Activated naive CD4-positive, alpha-beta T cell treated with anti-CD3 and anti-CD28 coated beads for 36 hours (primary cell): ENCODE data around the gene P2RY14. TPM values are rescaled to one million over a fixed set of nuclear protein-coding genes. Genes with fewer than 3 reads are reported as not detected.

Experiments
- CTCF ChIA-PET: fragments of 350-600 bp; sonication (Branson Sonifier 250); formaldehyde crosslinking; loops from one replicate; lab custom pipeline; 2021; ENCODE audit warnings: antibody characterized with exemption; lab: Charles Lee
- DNase-seq: peaks from one replicate; pipeline ENCODE4 v3.0.0-alpha.2; 2020
- H3K27ac Mint-ChIP-seq: one replicate; pipeline ENCODE4 v1.8.0; 2021; ENCODE audit warnings: mild to moderate bottlenecking, mixed read lengths
- H3K27me3 Mint-ChIP-seq: one replicate; pipeline ENCODE4 v1.8.0; 2021; ENCODE audit warnings: low read depth, mixed read lengths
- H3K36me3 Mint-ChIP-seq: one replicate; pipeline ENCODE4 v1.8.0; 2021; ENCODE audit warnings: low read depth, mixed read lengths
- H3K4me1 Mint-ChIP-seq: one replicate; pipeline ENCODE4 v1.8.0; 2021; ENCODE audit warnings: low read depth, mixed read lengths
- H3K4me3 Mint-ChIP-seq: one replicate; pipeline ENCODE4 v1.8.0; 2021; ENCODE audit warnings: mild to moderate bottlenecking, moderate library complexity, mixed read lengths
- H3K9me3 Mint-ChIP-seq: one replicate; pipeline ENCODE4 v1.8.0; 2021; ENCODE audit warnings: mixed read lengths
- intact Hi-C: fragments of 100-400 bp; cut with micrococcal nuclease; formaldehyde crosslinking; loops from one replicate; pipeline ENCODE4 v1.15.1; 2023
- total RNA-seq, 2 experiments: library from RNA; stranded (reverse); gene quantifications; one replicate each; pipeline ENCODE4 v1.2.3, GENCODE V29; 2021

The P2RY14 gene
- total RNA-seq, 2 experiments from 2014 or later, result 0.12 to 0.69 TPM

- H3K27me3 Mint-ChIP-seq, result no peaks in the 10 kb centered on the region
- peaks cover 12% of the 10 kb centered on the region for H3K4me1 Mint-ChIP-seq
- no peak overlapping the region for H3K27ac Mint-ChIP-seq
- H3K36me3 Mint-ChIP-seq, result no peaks in the 10 kb centered on the region
- CTCF ChIA-PET, result no interaction called here
- no peak for DNase-seq
- H3K4me3 Mint-ChIP-seq, result no peak overlapping the region
- intact Hi-C loops, result no loop called here
- H3K9me3 Mint-ChIP-seq, result no peaks in the 10 kb centered on the region
Measured at GRCh38 chr3:151314137-151314536, 35.8 kb upstream of the P2RY14 start.

- peaks cover 21% of the 10 kb centered on the region for H3K4me1 Mint-ChIP-seq
- intact Hi-C loops, result no loop called here
- no peaks in the 10 kb centered on the region for H3K27me3 Mint-ChIP-seq
- H3K4me3 Mint-ChIP-seq, result no peak overlapping the region
- CTCF ChIA-PET, result interaction anchor here (0.9 to 1.5 kb wide), 3 partner anchors 85 to 157 kb away, joined by 3 to 4 read pairs (median 3); no protein-coding TSS in a partner anchor
- H3K27ac Mint-ChIP-seq, result no peak overlapping the region
- H3K36me3 Mint-ChIP-seq, result no peaks in the 10 kb centered on the region
- H3K9me3 Mint-ChIP-seq, result no peaks in the 10 kb centered on the region
- DNase-seq, result no peak
Measured at GRCh38 chr3:151312972-151313371, 34.6 kb upstream of the P2RY14 start.

- Mint-ChIP-seq H3K4me3 (no peak overlapping the region), H3K36me3 (no peaks in the 10 kb centered on the region), H3K27ac (no peak overlapping the region), H3K9me3 (no peaks in the 10 kb centered on the region), H3K4me1 (peaks cover 44% of the 10 kb centered on the region), H3K27me3 (no peaks in the 10 kb centered on the region)
- intact Hi-C loops, result loop anchor here (10.0 kb wide), 1 partner anchor 545 kb away; the partner anchor contains the start of gene SIAH2
- CTCF ChIA-PET, result interaction anchor here (1.4 to 1.9 kb wide), 2 partner anchors 18 to 83 kb away, joined by 3 to 7 read pairs; no protein-coding TSS in a partner anchor
- DNase-seq, result no peak
Measured at GRCh38 chr3:151309566-151309965, 31.2 kb upstream of the P2RY14 start.

DNA sequence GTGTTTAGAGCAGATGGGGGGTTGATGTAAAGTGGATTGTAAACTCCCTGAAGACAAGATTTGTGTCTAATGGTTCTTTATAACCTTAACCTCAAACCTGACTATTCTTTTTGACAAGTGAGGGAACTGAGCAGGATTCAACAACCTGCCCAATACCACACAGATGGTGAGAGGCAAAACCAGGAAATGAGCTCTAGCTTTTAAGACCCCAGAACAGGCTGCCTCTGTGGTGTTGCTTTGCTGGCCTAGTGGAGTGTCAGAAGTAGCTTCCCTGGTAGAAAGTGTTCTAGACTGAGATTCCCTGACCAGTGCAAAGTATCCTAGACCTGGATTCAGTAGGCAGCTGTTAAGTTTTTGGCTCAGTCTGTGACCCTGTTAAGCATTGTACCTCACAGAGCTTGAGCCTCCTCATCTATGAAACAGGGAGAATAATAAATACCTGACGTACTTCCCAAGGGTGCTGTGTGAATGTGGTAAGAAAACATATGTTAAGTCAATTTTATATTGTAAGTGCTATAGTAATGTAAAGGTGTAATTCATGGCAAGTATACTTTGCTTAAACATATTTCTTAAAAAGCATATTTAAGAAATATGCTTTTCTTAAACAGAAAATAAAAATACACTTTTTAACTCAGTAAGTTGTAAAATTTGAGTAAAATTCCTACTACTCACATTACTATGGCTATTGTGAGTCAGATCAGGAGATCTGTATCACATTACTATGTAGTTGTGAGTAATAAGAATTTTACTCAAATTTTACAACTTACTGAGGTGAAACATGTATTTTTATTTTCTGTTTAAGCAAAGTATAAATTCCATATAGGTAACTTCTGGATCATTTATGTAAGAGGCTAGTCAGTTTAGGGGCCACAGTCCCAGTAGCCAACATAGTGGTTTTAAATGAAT lies 29.5 kb upstream of the P2RY14 start:
- intact Hi-C loops, result loop anchor here (10.0 kb wide), 1 partner anchor 543 kb away; the partner anchor contains the start of gene SIAH2
- H3K4me1 Mint-ChIP-seq, result peaks cover 50% of the 10 kb centered on the region
- H3K9me3 Mint-ChIP-seq, result no peaks in the 10 kb centered on the region
- no peak overlapping the region for H3K4me3 Mint-ChIP-seq
- H3K27ac Mint-ChIP-seq, result no peak overlapping the region
- CTCF ChIA-PET, result interaction anchor here (0.6 to 5.2 kb wide), 9 partner anchors 11 to 452 kb away, joined by 3 to 35 read pairs (median 4); no protein-coding TSS in a partner anchor
- no peaks in the 10 kb centered on the region for H3K36me3 Mint-ChIP-seq
- peaks cover 8% of the 10 kb centered on the region for H3K27me3 Mint-ChIP-seq
- DNase-seq, result no peak

DNA sequence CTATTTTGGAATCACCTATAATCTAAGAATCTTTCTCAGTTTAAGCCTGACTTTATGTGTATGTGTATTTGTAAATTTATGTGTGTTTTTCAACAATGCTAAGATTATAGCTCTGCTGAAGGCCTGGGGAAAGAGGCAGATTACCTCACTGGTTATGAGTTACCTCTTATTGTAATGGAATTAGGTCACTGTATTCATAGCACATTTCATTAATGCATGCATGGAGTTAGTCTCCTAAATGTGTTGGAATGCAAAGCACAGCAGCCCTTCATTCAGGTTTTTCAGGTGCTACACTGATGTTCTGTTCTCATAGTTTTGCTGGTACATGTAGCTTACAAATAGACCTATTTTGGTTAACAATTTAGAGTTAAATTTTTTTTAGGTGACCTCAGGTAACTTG lies 28.8 kb upstream of the P2RY14 start:
- intact Hi-C loops, result loop anchor here (10.0 kb wide), 1 partner anchor 542 kb away; the partner anchor contains the start of gene SIAH2
- peaks cover 12% of the 10 kb centered on the region for H3K27me3 Mint-ChIP-seq
- peaks cover 50% of the 10 kb centered on the region for H3K4me1 Mint-ChIP-seq
- H3K27ac Mint-ChIP-seq, result no peak overlapping the region
- CTCF ChIA-PET, result interaction anchor here (0.7 to 5.2 kb wide), 9 partner anchors 11 to 452 kb away, joined by 3 to 35 read pairs (median 5); no protein-coding TSS in a partner anchor
- H3K4me3 Mint-ChIP-seq, result no peak overlapping the region
- H3K36me3 Mint-ChIP-seq, result no peaks in the 10 kb centered on the region
- DNase-seq, result no peak
- H3K9me3 Mint-ChIP-seq, result no peaks in the 10 kb centered on the region

GRCh38 chr3:151306168-151306810 lies 27.9 kb upstream of the P2RY14 start:
- no peaks in the 10 kb centered on the region for H3K36me3 Mint-ChIP-seq
- H3K27ac Mint-ChIP-seq, result peak overlapping the region; percentile 38
- H3K4me1 Mint-ChIP-seq, result peaks cover 58% of the 10 kb centered on the region
- DNase-seq, result no peak
- no peaks in the 10 kb centered on the region for H3K9me3 Mint-ChIP-seq
- no peak overlapping the region for H3K4me3 Mint-ChIP-seq
- intact Hi-C loops, result loop anchor here (10.0 kb wide), 1 partner anchor 541 kb away; the partner anchor contains the start of gene SIAH2
- CTCF ChIA-PET, result interaction anchor here (0.6 to 5.2 kb wide), 6 partner anchors 21 to 864 kb away, joined by 3 to 35 read pairs (median 14); no protein-coding TSS in a partner anchor
- peaks cover 14% of the 10 kb centered on the region for H3K27me3 Mint-ChIP-seq

GRCh38 chr3:151305775-151306151 lies 27.4 kb upstream of the P2RY14 start:
- intact Hi-C loops, result loop anchor here (1.0 to 10.0 kb wide), 9 partner anchors 11 to 1856 kb away; partner anchors contain the start of genes GPR87, P2RY14 and SIAH2
- DNase-seq, result no peak

GRCh38 chr3:151305060-151305774 lies 26.9 kb upstream of the P2RY14 start:
- Mint-ChIP-seq H3K4me3 (no peak overlapping the region), H3K9me3 (no peaks in the 10 kb centered on the region), H3K27me3 (peaks cover 18% of the 10 kb centered on the region), H3K36me3 (no peaks in the 10 kb centered on the region), H3K4me1 (peaks cover 59% of the 10 kb centered on the region), H3K27ac (no peak overlapping the region)
- CTCF ChIA-PET, result interaction anchor here (0.5 to 5.2 kb wide), 17 partner anchors 11 to 1086 kb away, joined by 3 to 35 read pairs (median 4); partner anchors contain the start of genes GPR171 and GPR87
- intact Hi-C loops, result loop anchor here (1.0 to 10.0 kb wide), 9 partner anchors 11 to 1856 kb away; partner anchors contain the start of genes GPR87, P2RY14 and SIAH2
- peak; percentile 37 for DNase-seq

More at GRCh38 chr3:151305775-151306151, 27.4 kb upstream of the P2RY14 start:
- H3K36me3 Mint-ChIP-seq, result no peaks in the 10 kb centered on the region
- H3K27me3 Mint-ChIP-seq, result peaks cover 16% of the 10 kb centered on the region
- H3K27ac Mint-ChIP-seq, result peak overlapping the region; percentile 38
- H3K4me1 Mint-ChIP-seq, result peaks cover 59% of the 10 kb centered on the region
- CTCF ChIA-PET, result interaction anchor here (0.6 to 5.2 kb wide), 11 partner anchors 11 to 865 kb away, joined by 3 to 35 read pairs (median 5); partner anchors contain the start of gene GPR87
- no peak overlapping the region for H3K4me3 Mint-ChIP-seq
- no peaks in the 10 kb centered on the region for H3K9me3 Mint-ChIP-seq

GRCh38 chr3:151303751-151304150 lies 25.4 kb upstream of the P2RY14 start:
- intact Hi-C loops, result loop anchor here (2.0 to 10.0 kb wide), 3 partner anchors 17 to 565 kb away; partner anchors contain the start of gene SIAH2
- H3K4me3 Mint-ChIP-seq, result no peak overlapping the region
- DNase-seq, result no peak
- H3K4me1 Mint-ChIP-seq, result peaks cover 56% of the 10 kb centered on the region
- H3K9me3 Mint-ChIP-seq, result no peaks in the 10 kb centered on the region
- CTCF ChIA-PET, result interaction anchor here (0.7 to 5.2 kb wide), 5 partner anchors 11 to 163 kb away, joined by 3 to 35 read pairs (median 3); partner anchors contain the start of gene GPR171
- no peak overlapping the region for H3K27ac Mint-ChIP-seq
- peaks cover 24% of the 10 kb centered on the region for H3K27me3 Mint-ChIP-seq
- H3K36me3 Mint-ChIP-seq, result no peaks in the 10 kb centered on the region

GRCh38 chr3:151301787-151302186 lies 23.4 kb upstream of the P2RY14 start:
- H3K27me3 Mint-ChIP-seq, result peaks cover 26% of the 10 kb centered on the region
- no peaks in the 10 kb centered on the region for H3K9me3 Mint-ChIP-seq
- no peak overlapping the region for H3K4me3 Mint-ChIP-seq
- no peaks in the 10 kb centered on the region for H3K36me3 Mint-ChIP-seq
- CTCF ChIA-PET, result interaction anchor here (1.2 kb wide), 1 partner anchor 96 kb away, joined by 3 read pairs; no protein-coding TSS in a partner anchor
- peaks cover 38% of the 10 kb centered on the region for H3K4me1 Mint-ChIP-seq
- no peak for DNase-seq
- H3K27ac Mint-ChIP-seq, result no peak overlapping the region
- intact Hi-C loops, result loop anchor here (10.0 kb wide), 1 partner anchor 537 kb away; the partner anchor contains the start of gene SIAH2

DNA sequence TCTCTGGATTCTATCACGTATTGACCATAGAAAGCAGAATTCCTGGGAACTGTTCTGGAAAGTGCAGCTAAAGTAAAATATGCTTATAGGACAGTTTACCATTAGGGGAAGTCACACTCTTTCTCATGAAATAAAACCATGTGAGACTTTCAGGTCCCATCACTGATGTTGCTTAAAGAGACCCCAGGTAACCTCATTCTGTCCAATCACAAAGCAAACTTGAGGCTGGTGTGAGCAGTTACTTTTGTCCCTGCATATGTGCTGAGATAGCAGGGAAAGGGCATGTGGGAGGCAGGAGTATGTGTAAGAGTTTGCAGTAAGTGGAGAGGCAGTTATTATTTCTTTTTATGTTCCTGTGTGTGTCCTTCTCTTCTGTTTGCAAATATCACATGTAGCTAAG lies 22.2 kb upstream of the P2RY14 start:
- Mint-ChIP-seq H3K4me3 (no peak overlapping the region), H3K4me1 (peaks cover 25% of the 10 kb centered on the region), H3K36me3 (no peaks in the 10 kb centered on the region), H3K27ac (no peak overlapping the region), H3K9me3 (no peaks in the 10 kb centered on the region), H3K27me3 (peaks cover 26% of the 10 kb centered on the region)
- CTCF ChIA-PET, result interaction anchor here (0.6 to 2.1 kb wide), 6 partner anchors 18 to 628 kb away, joined by 3 to 4 read pairs (median 4); no protein-coding TSS in a partner anchor
- no peak for DNase-seq
- intact Hi-C loops, result loop anchor here (10.0 kb wide), 1 partner anchor 536 kb away; the partner anchor contains the start of gene SIAH2
